Urinary bladder (tissue), 4 donors: ENCODE results near the gene GFOD2. TPM values are rescaled to one million over a fixed set of nuclear protein-coding genes. Genes with fewer than 3 reads are reported as not detected.
A peak's percentile ranks its signal among the peaks of the same experiment; 100 is the strongest.

Source experiments
- DNase-seq: peaks from one replicate; pipeline ENCODE4 v3.0.0-alpha.2; 2015; ENCODE audit errors: extremely low spot score
- H3K27ac ChIP-seq: one replicate; pipeline ENCODE4 v1.5.1; 2013; ENCODE audit warnings: low read depth, mild to moderate bottlenecking, moderate library complexity
- H3K36me3 ChIP-seq: one replicate; pipeline ENCODE4 v1.6.1; 2013; ENCODE audit warnings: mild to moderate bottlenecking, moderate library complexity; ENCODE audit not compliant: insufficient read depth
- H3K4me1 ChIP-seq: one replicate; pipeline ENCODE4 v1.6.1; 2013; ENCODE audit warnings: mild to moderate bottlenecking, moderate library complexity; ENCODE audit not compliant: insufficient read depth
- H3K4me3 ChIP-seq: one replicate; pipeline ENCODE4 v1.5.1; 2013; ENCODE audit warnings: low read depth, low read length
- WGBS: extraction: QIAGEN DNeasy Blood & Tissue Kit; methylation state at CpG from one replicate; pipeline ENCODE4 v1.1.7; 2013; 5-methylcytosine and 5-hydroxymethylcytosine counted together
- polyA plus RNA-seq: library from polyadenylated mRNA; stranded (reverse); fragments of 200-250 nt; gene quantifications from one replicate; pipeline ENCODE4 v1.2.3, GENCODE V29; 2013
- total RNA-seq: library from RNA; depleted of rRNA; stranded (reverse); fragments of >200 nt; gene quantifications from one replicate; pipeline ENCODE4 v1.2.3, GENCODE V29; 2014
- donor health status: healthy with polysubstance abuse.
- donor health status: healthy.

The GFOD2 gene
- total and polyA plus RNA-seq, 2 donors: 16.1 to 19.4 TPM

- Histone ChIP-seq H3K36me3 (peaks cover 2% of the 10 kb centered on the region), H3K27ac (no peak overlapping the region), H3K4me3 (no peak overlapping the region), H3K4me1 (peaks cover 2% of the 10 kb centered on the region)
- WGBS: 70% methylated on average over 12 of the region's 12 CpGs
- DNase-seq: no peak
Measured at GRCh38 chr16:67678354-67679023, 40.6 kb downstream of the GFOD2 start.

- H3K4me3 ChIP-seq: no peak overlapping the region
- no peak for DNase-seq
- 98% methylated on average over 1 of the region's 1 CpG for WGBS
- H3K4me1 ChIP-seq: peaks cover 2% of the 10 kb centered on the region
- H3K36me3 ChIP-seq: peaks cover 2% of the 10 kb centered on the region
- H3K27ac ChIP-seq: no peak overlapping the region
Measured at GRCh38 chr16:67677712-67678111, 41.4 kb downstream of the GFOD2 start.

DNA sequence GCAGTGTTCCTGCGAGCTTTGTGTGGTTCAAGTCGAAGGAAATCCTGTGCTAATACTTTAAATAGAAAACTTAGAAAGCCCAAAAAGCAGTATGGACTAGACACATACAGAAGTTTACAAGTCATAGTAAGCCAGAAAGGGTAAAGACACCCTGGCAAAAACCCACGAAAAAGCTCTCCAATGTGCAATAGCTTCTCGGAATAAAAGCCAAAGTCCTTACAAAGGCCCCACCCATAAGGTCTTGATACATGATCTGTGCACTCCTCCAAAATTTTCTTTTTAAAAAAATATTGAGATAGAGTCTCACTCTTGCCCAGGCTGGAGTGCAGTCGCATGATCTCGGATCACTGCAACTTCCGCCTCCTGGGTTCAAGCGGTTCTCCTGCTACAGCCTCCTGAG lies 42.2 kb downstream of the GFOD2 start:
- DNase-seq: no peak
- 74% methylated on average over 8 of the region's 8 CpGs for WGBS
- Histone ChIP-seq H3K4me3 (no peak overlapping the region), H3K36me3 (peaks cover 2% of the 10 kb centered on the region), H3K27ac (no peak overlapping the region), H3K4me1 (peaks cover 2% of the 10 kb centered on the region)

- Histone ChIP-seq H3K4me3 (no peak overlapping the region), H3K27ac (no peak overlapping the region), H3K36me3 (peaks cover 2% of the 10 kb centered on the region), H3K4me1 (peaks cover 2% of the 10 kb centered on the region)
- no peak for DNase-seq
- WGBS: 73% methylated on average over 4 of the region's 4 CpGs
Measured at GRCh38 chr16:67676516-67676915, 42.6 kb downstream of the GFOD2 start.

DNA sequence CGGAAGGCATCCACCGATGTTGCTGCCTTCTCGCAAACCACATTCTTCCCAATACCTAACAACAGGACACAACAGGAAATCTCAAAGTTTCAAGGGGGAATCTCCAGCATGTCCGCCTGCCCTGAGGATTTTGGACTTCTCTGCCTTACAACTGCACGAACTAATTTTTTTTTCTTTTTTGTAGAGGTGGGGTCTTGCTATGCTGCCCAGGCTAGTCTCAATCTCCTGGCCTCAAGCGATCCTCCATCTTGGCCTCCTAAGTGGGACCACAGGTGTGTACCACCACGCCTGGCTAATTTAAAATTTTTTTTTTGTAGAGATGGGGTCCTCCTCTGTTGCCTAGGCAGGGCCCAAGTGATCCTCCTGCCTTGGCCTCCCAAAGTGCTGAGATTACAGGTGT lies 43.1 kb downstream of the GFOD2 start:
- peaks cover 2% of the 10 kb centered on the region for H3K4me1 ChIP-seq

GRCh38 chr16:67675579-67675935 lies 43.6 kb downstream of the GFOD2 start:
- peaks cover 2% of the 10 kb centered on the region for H3K4me1 ChIP-seq
- 97% methylated on average over 17 of the region's 17 CpGs for WGBS
- H3K27ac ChIP-seq: no peak overlapping the region
- H3K4me3 ChIP-seq: no peak overlapping the region
- H3K36me3 ChIP-seq: peaks cover 2% of the 10 kb centered on the region
- DNase-seq: no peak

More for the DNA sequence above, 43.1 kb downstream of the GFOD2 start:
- Histone ChIP-seq H3K27ac (no peak overlapping the region), H3K36me3 (peaks cover 2% of the 10 kb centered on the region), H3K4me3 (no peak overlapping the region)
- DNase-seq: no peak
- WGBS: 96% methylated on average over 7 of the region's 7 CpGs

DNA sequence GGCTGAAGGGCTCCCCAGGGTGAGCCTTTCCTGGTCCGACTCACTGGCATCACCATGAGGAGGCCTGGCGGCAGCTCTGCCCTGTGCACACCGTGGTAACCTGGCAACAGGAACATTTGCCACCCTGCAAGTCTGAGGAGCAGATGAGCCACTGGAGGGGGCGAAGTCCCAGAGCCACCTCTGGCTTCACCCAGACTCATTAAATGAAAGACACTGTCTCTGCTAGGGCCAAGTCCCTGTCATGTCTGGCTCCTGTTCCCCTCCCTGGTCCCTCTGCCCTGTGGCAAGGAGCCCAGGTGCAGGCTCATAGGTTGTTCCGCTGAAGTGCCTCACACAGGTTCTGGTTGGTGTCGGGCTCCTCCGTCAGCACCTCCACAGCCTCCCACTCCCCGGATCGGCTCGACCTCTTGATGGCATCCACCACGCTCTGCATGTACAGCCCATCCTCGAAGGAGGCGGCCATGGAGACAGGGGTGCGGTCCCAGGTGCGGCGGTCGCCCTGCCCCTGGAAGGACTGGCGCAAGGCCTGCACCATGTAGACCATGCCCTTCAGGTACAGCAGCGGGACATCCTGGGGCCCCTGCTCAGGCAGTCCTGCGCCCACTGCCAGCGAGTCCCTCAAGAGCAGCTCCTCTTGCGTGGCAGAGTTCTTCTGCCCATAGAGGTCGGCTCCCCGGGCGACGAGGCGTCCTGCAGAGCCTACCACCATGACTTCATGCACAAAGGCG lies 44.1 kb downstream of the GFOD2 start:
- Histone ChIP-seq H3K4me1 (peaks cover 2% of the 10 kb centered on the region), H3K4me3 (no peak overlapping the region), H3K36me3 (peaks cover under 1% of the 10 kb centered on the region), H3K27ac (no peak overlapping the region)
- no peak for DNase-seq
- WGBS: 95% methylated on average over 28 of the region's 28 CpGs

DNA sequence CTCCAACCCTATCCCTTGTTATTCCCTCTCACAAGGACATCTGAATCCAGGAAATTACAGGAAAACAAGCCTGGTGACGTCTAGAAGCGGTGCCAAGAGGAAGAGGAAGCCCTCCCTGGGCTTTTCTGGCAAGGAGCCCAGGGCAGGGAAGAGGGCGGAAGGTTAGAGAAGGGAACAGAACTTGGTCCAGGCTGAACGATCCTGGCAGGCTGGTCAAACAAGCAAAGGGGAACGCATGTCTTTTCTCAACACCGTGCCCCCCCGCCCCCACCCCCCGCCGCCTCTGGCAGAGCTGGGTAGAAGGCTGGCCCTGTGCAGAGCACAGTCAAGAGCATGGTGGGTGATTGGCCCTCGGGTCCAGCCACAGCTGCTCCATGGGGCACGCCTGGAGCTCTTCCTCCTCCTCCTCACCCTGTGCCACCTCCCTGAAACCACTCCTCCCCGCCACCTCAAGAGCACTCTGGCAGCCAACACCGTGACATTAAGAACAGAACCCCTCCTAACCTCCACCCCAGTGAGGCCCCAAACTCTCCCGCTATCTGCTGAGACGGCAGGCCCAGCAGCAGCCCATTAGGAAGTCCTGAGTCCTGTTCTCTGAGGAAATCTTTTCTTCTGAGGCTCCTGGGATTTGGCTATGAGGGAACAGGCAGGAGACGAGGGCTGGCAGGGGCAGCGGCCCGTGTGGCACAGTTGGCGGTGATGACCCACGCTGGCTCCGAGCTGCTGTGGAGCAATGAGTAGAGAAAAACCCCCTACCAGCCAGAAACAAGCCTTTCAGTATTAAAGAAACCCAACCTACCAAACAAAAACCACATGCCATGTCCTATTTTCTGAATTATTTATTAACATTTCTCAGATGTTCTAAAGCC lies 45.2 kb downstream of the GFOD2 start:
- 54% methylated on average over 21 of the region's 21 CpGs for WGBS
- peak overlapping the region; percentile 52 for H3K27ac ChIP-seq
- no peak overlapping the region for H3K4me3 ChIP-seq
- no peaks in the 10 kb centered on the region for H3K36me3 ChIP-seq
- peaks cover 2% of the 10 kb centered on the region for H3K4me1 ChIP-seq
- DNase-seq: no peak

- no peak overlapping the region for H3K27ac ChIP-seq
- H3K36me3 ChIP-seq: no peaks in the 10 kb centered on the region
- 56% methylated on average over 13 of the region's 13 CpGs for WGBS
- no peak for DNase-seq
- no peak overlapping the region for H3K4me3 ChIP-seq
- H3K4me1 ChIP-seq: no peaks in the 10 kb centered on the region
Measured at GRCh38 chr16:67672739-67673662, 46.1 kb downstream of the GFOD2 start.

DNA sequence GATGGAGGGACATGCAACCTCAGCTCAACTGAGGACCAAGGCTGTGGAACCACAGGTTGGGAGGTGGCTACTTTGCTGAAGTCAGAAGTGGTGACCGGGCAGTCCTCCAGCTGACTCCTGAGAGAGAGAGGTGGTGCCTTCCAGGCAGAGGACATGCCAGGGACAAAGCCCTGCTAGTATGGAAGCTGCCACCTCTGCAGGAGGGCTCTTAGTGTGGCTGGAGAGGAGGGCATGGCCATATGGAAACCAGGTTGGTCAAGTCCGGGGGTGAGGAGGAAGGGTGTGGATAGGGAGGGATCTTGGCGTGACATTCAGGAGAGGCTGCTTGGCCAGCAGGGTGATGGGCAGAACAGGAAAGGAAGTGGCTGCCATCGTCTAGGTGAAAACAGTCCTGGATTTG lies 46.8 kb downstream of the GFOD2 start:
- Histone ChIP-seq H3K36me3 (no peaks in the 10 kb centered on the region), H3K27ac (no peak overlapping the region), H3K4me1 (no peaks in the 10 kb centered on the region), H3K4me3 (no peak overlapping the region)
- no peak for DNase-seq
- WGBS: 43% methylated on average over 4 of the region's 4 CpGs

DNA sequence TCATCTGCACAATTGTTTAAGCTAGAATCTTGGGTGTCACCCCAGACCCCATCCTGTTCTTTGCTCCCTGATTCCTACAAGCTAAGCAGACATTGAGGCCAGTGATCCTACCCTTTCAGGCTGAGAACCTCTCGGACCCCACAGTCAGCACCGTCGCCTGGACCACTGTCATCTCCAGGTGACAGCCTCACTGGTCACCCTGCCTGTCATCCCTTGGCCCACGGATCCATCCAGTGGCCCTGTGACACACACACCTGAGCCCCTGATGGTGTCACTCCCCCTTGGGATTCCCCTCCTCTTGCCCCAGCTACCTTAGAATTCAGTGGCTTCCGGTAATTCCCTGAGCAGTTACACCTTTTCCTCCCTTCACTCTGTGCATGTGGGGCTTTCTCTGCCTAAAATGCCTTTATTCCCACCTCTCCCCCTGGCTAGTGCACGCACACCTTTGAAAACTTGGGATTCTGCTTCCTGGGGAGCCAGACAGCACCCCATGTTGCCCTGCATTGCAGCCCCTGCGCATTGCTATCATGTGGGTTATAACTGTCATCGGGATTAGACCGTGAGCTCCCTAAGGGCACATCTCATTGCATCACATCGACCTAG lies 49.5 kb downstream of the GFOD2 start:
- Histone ChIP-seq H3K4me1 (no peaks in the 10 kb centered on the region), H3K36me3 (no peaks in the 10 kb centered on the region), H3K27ac (no peak overlapping the region), H3K4me3 (no peak overlapping the region)
- WGBS: 88% methylated on average over 10 of the region's 10 CpGs
- DNase-seq: no peak

- no peaks in the 10 kb centered on the region for H3K4me1 ChIP-seq
- no peak overlapping the region for H3K4me3 ChIP-seq
- WGBS: 86% methylated on average over 6 of the region's 6 CpGs
- DNase-seq: no peak
- H3K36me3 ChIP-seq: no peaks in the 10 kb centered on the region
- no peak overlapping the region for H3K27ac ChIP-seq
Measured at GRCh38 chr16:67668495-67669157, 50.5 kb downstream of the GFOD2 start.
